Ishikawa (cell line): ENCODE measurements around the gene PHOSPHO1.

Experiments used
- CEBPB ChIP-seq: IDR thresholded peaks from 2 replicates; pipeline ENCODE4 v1.6.1; 2012
- CREB1 ChIP-seq: IDR thresholded peaks from 2 replicates; pipeline ENCODE4 v1.6.1; 2012; ENCODE audit warnings: low read depth
- EGR1 ChIP-seq: IDR thresholded peaks from 2 replicates; pipeline ENCODE4 v1.6.1; 2012
- EP300 ChIP-seq: IDR thresholded peaks from 2 replicates; pipeline ENCODE4 v1.6.1; 2012; ENCODE audit warnings: borderline replicate concordance
- FOXM1 ChIP-seq: IDR thresholded peaks from 2 replicates; pipeline ENCODE4 v1.6.1; 2012; ENCODE audit warnings: low read depth, borderline replicate concordance
- MAX ChIP-seq: IDR thresholded peaks from 2 replicates; pipeline ENCODE4 v1.6.1; 2012
- NFIC ChIP-seq: IDR thresholded peaks from 2 replicates; pipeline ENCODE4 v1.6.1; 2012
- RAD21 ChIP-seq: IDR thresholded peaks from 2 replicates; pipeline ENCODE4 v1.6.1; 2012; ENCODE audit warnings: low read depth
- TAF1 ChIP-seq: IDR thresholded peaks from 2 replicates; pipeline ENCODE4 v1.6.1; 2012; ENCODE audit warnings: low read depth, mild to moderate bottlenecking
- TCF12 ChIP-seq: IDR thresholded peaks from 2 replicates; pipeline ENCODE4 v1.6.1; 2012; ENCODE audit warnings: low read depth
- TEAD4 ChIP-seq: IDR thresholded peaks from 2 replicates; pipeline ENCODE4 v1.6.1; 2012
- YY1 ChIP-seq: IDR thresholded peaks from 2 replicates; pipeline ENCODE4 v1.6.1; 2012; ENCODE audit warnings: low read depth
- ZBTB7A ChIP-seq: IDR thresholded peaks from 2 replicates; pipeline ENCODE4 v1.6.1; 2012; ENCODE audit warnings: low read depth
- TF ChIP-seq, protein P1 (sequence below): IDR thresholded peaks from 2 replicates; pipeline ENCODE4 v1.6.1; 2012
- TF ChIP-seq, protein P2 (sequence below): IDR thresholded peaks from 2 replicates; pipeline ENCODE4 v1.6.1; 2012; ENCODE audit warnings: low read depth, mild to moderate bottlenecking

Gene PHOSPHO1

DNA sequence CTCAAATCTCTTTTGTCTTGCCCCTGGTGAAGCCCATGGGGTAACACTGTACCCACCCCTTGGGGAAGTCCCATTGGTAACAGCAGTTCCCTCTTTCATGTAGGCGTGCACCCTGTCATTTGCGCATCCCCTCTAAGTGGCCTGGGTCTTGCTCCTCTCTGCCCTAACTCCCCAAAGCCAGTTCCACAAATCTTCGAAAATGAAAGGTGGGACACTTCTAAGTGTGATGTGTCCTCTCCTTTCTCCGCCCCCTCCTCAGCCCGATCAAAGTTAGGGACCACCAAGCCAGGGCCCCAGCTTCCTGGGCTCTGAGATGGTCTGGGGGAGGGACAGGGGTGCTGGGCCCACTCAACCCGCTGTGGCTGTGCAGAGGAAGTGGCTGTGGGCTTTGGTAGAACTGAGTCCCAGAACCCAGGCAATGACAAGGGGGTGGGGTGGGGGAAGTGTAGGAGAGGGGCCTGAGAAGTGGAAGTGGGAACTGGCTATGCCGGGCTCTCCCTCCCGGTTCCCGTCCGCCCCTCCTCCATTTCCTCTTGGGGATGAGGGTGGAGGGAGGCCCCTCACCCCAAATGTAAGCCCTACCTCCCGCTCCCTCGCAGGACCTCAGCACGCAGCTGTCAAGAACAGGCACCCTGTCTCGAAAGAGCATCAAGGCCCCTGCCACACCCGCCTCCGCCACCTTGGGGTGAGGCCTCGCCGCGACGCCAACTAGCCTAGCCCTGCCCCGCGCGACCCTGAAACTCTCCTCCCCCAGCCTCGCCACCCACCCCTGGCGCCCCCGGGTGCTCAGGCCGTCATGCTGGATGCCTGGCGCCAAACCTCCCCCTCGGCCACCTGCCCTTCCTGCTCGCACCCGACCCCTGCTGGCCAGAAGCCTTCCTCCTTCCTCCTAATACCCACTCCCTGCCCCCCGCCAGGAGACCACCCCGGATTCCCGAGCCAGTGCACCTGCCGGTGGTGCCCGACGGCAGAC lies 11.4 kb downstream of the PHOSPHO1 start:
- TF ChIP-seq, protein P1, sequence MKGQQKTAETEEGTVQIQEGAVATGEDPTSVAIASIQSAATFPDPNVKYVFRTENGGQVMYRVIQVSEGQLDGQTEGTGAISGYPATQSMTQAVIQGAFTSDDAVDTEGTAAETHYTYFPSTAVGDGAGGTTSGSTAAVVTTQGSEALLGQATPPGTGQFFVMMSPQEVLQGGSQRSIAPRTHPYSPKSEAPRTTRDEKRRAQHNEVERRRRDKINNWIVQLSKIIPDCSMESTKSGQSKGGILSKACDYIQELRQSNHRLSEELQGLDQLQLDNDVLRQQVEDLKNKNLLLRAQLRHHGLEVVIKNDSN = no peak
- no peak for TF ChIP-seq FOXM1
- peak; percentile 29; the same call in 1 of the 2 replicates for TF ChIP-seq RAD21
- no peak for TF ChIP-seq ZBTB7A

DNA sequence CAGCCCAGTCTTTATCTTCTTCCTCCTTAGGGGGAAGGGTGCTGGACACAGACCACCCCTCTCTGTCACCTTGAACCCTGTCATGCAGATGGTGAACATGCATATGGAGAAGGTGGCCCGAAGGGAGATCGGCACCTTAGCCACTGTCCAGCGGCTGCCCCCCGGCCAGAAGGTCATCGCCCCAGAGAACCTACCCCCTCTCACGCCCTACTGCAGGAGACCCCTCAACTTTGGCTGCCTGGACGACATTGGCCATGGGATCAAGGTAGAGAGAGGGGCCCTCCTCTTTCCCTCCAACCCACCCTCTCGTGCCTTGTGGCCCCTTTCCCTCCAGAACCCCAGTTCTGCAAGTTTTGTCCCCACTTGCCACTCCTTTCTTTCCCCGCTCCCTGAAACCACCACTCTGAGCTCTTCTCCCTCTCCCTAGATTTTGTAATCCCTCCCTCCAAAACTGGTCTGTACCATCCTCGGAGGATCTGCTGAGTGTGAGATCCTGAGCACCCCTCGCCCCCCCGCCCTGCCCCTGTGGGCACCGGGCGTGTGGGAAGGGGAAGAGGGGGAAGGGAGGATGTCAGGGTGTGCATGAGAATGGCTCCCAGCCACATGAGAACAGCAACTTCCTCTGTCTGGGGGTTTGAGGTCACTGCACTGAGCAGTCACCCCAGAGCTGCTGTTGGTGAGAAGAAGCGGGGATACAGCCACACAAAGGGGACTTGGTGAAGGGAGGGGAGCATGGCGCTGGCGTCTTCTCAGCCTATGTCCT lies 12.8 kb downstream of the PHOSPHO1 start:
- TF ChIP-seq EGR1 (no peak), TCF12 (no peak), TEAD4 (no peak), MAX (no peak), CREB1 (no peak)
- TF ChIP-seq, protein P1 = no peak

DNA sequence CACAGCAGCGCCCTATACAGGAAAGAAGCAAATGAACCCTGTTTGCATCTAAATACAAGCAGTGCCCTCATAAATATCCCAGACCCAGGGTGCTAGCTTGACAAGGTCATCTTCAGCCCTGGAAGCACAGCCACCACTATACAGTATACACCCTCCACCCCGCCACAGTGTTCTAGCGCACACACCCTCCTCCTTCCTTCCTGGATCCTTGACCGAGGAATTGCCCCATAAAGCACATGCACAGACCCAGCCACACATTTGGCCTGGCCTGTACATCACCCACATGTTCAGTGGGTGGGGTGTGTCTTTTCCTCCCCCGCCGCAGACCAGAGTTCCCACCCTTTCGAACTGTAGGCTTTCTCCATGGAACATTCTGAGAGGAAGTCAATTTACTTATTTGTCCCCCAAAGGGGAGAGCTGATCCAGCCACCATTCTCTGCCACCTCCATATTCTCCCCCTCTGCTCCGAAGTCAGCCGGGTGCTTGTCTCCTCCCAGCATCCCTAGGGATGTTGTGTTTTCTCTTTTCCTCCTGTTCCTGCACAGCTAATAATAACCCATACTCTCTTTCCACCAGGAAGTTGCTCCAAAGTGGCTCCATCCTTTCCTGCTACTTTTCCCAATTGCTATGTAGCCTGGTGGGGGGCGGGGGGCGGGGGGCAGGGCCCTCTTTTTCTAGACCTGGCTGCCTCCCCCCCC lies 13.5 kb downstream of the PHOSPHO1 start:
- TF ChIP-seq NFIC (no peak), EGR1 (no peak), TCF12 (no peak), ZBTB7A (no peak), TEAD4 (no peak), YY1 (no peak), FOXM1 (no peak), RAD21 (no peak), TAF1 (no peak), CREB1 (no peak), MAX (no peak), EP300 (no peak), CEBPB (no peak)
- TF ChIP-seq, protein P2, sequence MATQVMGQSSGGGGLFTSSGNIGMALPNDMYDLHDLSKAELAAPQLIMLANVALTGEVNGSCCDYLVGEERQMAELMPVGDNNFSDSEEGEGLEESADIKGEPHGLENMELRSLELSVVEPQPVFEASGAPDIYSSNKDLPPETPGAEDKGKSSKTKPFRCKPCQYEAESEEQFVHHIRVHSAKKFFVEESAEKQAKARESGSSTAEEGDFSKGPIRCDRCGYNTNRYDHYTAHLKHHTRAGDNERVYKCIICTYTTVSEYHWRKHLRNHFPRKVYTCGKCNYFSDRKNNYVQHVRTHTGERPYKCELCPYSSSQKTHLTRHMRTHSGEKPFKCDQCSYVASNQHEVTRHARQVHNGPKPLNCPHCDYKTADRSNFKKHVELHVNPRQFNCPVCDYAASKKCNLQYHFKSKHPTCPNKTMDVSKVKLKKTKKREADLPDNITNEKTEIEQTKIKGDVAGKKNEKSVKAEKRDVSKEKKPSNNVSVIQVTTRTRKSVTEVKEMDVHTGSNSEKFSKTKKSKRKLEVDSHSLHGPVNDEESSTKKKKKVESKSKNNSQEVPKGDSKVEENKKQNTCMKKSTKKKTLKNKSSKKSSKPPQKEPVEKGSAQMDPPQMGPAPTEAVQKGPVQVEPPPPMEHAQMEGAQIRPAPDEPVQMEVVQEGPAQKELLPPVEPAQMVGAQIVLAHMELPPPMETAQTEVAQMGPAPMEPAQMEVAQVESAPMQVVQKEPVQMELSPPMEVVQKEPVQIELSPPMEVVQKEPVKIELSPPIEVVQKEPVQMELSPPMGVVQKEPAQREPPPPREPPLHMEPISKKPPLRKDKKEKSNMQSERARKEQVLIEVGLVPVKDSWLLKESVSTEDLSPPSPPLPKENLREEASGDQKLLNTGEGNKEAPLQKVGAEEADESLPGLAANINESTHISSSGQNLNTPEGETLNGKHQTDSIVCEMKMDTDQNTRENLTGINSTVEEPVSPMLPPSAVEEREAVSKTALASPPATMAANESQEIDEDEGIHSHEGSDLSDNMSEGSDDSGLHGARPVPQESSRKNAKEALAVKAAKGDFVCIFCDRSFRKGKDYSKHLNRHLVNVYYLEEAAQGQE = no peak
- TF ChIP-seq, protein P1 = no peak

GRCh38 chr17:49216482-49216881 lies 14.1 kb downstream of the PHOSPHO1 start:
- TF ChIP-seq TEAD4 = no peak
- no peak for TF ChIP-seq RAD21
- TF ChIP-seq ZBTB7A = no peak
- TF ChIP-seq CREB1 = no peak
- no peak for TF ChIP-seq MAX
- no peak for TF ChIP-seq FOXM1
- TF ChIP-seq YY1 = no peak
- no peak for TF ChIP-seq NFIC
- no peak for TF ChIP-seq EP300

- TF ChIP-seq RAD21 = no peak
- TF ChIP-seq EGR1 = no peak
- TF ChIP-seq TAF1 = no peak
- TF ChIP-seq EP300 = no peak
- no peak for TF ChIP-seq CREB1
- no peak for TF ChIP-seq MAX
- no peak for TF ChIP-seq TEAD4
- TF ChIP-seq YY1 = no peak
- TF ChIP-seq, protein P2 = no peak
- no peak for TF ChIP-seq FOXM1
- TF ChIP-seq ZBTB7A = no peak
- no peak for TF ChIP-seq CEBPB
- TF ChIP-seq, protein P1 = no peak
- no peak for TF ChIP-seq TCF12
- no peak for TF ChIP-seq NFIC
Measured at GRCh38 chr17:49214676-49215360, 15.8 kb downstream of the PHOSPHO1 start.
